HCT116 (cell line): ENCODE measurements around the gene NDUFS2.

Experiments used
- CTCF ChIP-seq, 3 experiments: fragments of 200-600 bp in 1 of 3; sonication (generic) in 1 of 3; IDR thresholded peaks in 2 of 3; conservative IDR thresholded peaks in 1 of 3; 2 replicates each; pipeline ENCODE4 v1.5.1; 2012 to 2017; ENCODE audit warnings: low read depth in 2 of 3, low read length in 2 of 3, antibody characterized with exemption in 1 of 3, borderline replicate concordance in 1 of 3, control low read depth in 1 of 3, mild to moderate bottlenecking in 1 of 3, mixed read lengths in 1 of 3, mixed run types in 1 of 3, moderate library complexity in 1 of 3; ENCODE audit not compliant: insufficient read depth in 1 of 3
- EGR1 ChIP-seq: IDR thresholded peaks from 2 replicates; pipeline ENCODE4 v1.6.1; 2012; ENCODE audit warnings: low read depth
- EZH2 ChIP-seq: fragments of 200-600 bp; sonication (generic); IDR thresholded peaks from 2 replicates; pipeline ENCODE4 v1.6.1; 2017; ENCODE audit warnings: antibody characterized with exemption, mixed run types
- EZH2phosphoT487 ChIP-seq: fragments of 200-600 bp; IDR thresholded peaks from 2 replicates; pipeline ENCODE4 v1.6.1; 2018; ENCODE audit warnings: antibody characterized with exemption, borderline replicate concordance
- JUND ChIP-seq: IDR thresholded peaks from 2 replicates; pipeline ENCODE4 v1.6.1; 2012
- POLR2A ChIP-seq: IDR thresholded peaks from 2 replicates; pipeline ENCODE4 v1.7.0; 2011; ENCODE audit warnings: borderline replicate concordance; ENCODE audit not compliant: insufficient read depth, insufficient read length; ENCODE audit errors: extremely low read depth
- POLR2AphosphoS5 ChIP-seq: IDR thresholded peaks from 2 replicates; pipeline ENCODE4 v1.6.1; 2011; ENCODE audit warnings: mild to moderate bottlenecking, low read depth, low read length, moderate library complexity
- SIN3A ChIP-seq: IDR thresholded peaks from 2 replicates; pipeline ENCODE4 v1.6.1; 2012; ENCODE audit warnings: low read depth
- SP1 ChIP-seq: IDR thresholded peaks from 2 replicates; pipeline ENCODE4 v1.6.1; 2012; ENCODE audit warnings: low read depth
- YY1 ChIP-seq: IDR thresholded peaks from 2 replicates; pipeline ENCODE4 v1.6.1; 2011; ENCODE audit warnings: low read length, low read depth, moderate library complexity, mild to moderate bottlenecking; ENCODE audit not compliant: insufficient replicate concordance; ENCODE audit errors: extremely low read depth
- ZBTB33 ChIP-seq: IDR thresholded peaks from 2 replicates; pipeline ENCODE4 v1.6.1; 2011; ENCODE audit warnings: mild to moderate bottlenecking, low read length, moderate library complexity; ENCODE audit not compliant: insufficient replicate concordance; ENCODE audit errors: extremely low read depth
- ZFX ChIP-seq: fragments of 450-650 bp; IDR thresholded peaks from 2 replicates; pipeline ENCODE4 v1.6.1; 2017
- ZNF274 ChIP-seq: fragments of 200-500 bp; sonication (Bioruptor generic); IDR thresholded peaks from 2 replicates; pipeline ENCODE4 v1.6.1; 2014; ENCODE audit warnings: mild to moderate bottlenecking, low read depth, low read length, inconsistent platforms
- TF ChIP-seq, protein P1 (sequence below): IDR thresholded peaks from 2 replicates; pipeline ENCODE4 v1.6.1; 2012; ENCODE audit warnings: low read depth

- TF ChIP-seq EZH2phosphoT487 (no peak), EZH2 (no peak), JUND (no peak), POLR2A (no peak), POLR2AphosphoS5 (no peak), SIN3A (no peak), CTCF (IDR thresholded peaks at IDR 0.05 in 2 of 3, conservative IDR thresholded peaks at IDR 0.05 in 1 of 3; ENCODE audit: borderline replicate concordance in 1 of 3, insufficient read depth in 1 of 3, low read depth in 2 of 3, low read length in 2 of 3) (no peak), ZNF274 (no peak), EGR1 (no peak), SP1 (no peak), ZFX (no peak), YY1 (no peak), ZBTB33 (no peak)
- TF ChIP-seq, protein P1, sequence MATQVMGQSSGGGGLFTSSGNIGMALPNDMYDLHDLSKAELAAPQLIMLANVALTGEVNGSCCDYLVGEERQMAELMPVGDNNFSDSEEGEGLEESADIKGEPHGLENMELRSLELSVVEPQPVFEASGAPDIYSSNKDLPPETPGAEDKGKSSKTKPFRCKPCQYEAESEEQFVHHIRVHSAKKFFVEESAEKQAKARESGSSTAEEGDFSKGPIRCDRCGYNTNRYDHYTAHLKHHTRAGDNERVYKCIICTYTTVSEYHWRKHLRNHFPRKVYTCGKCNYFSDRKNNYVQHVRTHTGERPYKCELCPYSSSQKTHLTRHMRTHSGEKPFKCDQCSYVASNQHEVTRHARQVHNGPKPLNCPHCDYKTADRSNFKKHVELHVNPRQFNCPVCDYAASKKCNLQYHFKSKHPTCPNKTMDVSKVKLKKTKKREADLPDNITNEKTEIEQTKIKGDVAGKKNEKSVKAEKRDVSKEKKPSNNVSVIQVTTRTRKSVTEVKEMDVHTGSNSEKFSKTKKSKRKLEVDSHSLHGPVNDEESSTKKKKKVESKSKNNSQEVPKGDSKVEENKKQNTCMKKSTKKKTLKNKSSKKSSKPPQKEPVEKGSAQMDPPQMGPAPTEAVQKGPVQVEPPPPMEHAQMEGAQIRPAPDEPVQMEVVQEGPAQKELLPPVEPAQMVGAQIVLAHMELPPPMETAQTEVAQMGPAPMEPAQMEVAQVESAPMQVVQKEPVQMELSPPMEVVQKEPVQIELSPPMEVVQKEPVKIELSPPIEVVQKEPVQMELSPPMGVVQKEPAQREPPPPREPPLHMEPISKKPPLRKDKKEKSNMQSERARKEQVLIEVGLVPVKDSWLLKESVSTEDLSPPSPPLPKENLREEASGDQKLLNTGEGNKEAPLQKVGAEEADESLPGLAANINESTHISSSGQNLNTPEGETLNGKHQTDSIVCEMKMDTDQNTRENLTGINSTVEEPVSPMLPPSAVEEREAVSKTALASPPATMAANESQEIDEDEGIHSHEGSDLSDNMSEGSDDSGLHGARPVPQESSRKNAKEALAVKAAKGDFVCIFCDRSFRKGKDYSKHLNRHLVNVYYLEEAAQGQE, result no peak
Measured at GRCh38 chr1:161220002-161220401, 17.8 kb downstream of the NDUFS2 start.
